ENCODE results near the gene EPHA10.

DNA sequence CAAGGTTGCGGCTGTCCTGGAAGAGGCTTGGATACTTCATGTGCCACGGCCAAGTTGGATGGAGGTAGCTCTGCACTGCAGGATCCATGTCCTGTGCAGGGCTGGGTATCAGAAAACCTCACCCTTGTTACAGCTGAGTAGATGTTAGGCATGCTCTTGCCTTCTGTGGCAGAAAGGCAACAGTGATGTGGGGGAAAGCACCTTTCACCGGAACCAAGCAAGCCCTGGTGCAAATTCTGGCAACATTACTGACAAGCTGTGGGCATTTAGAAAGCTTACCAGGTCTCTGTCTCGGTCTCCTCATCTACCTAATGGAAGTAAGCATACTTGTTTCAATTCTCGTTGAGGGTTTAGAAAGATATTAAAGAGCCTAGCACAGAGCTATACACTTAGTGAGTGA lies 87.1 kb downstream of the EPHA10 start:
- TF ChIP-seq CTCF (IDR thresholded peaks at IDR 0.05) (no peak), POLR2A (IDR thresholded peaks at IDR 0.05) (no peak)

All from testis (tissue), 2 donors.